GM23338 (cell line): Measurements from ENCODE around the gene NOSIP. TPM values are rescaled to one million over a fixed set of nuclear protein-coding genes. Genes with fewer than 3 reads are reported as not detected.

Source experiments
- ATAC-seq: fragments of 200-7000 bp; cut with Tn5 transposase; 3 replicates; pipeline ENCODE4 v1.9.1; 2020
- DNase-seq: peaks from one replicate; pipeline ENCODE4 v3.0.0-alpha.2; 2015; ENCODE audit warnings: low spot score
- H2AFZ ChIP-seq: fragments of 200-600 bp; sonication (generic); 2 replicates; pipeline ENCODE4 v1.8.0; 2016; ENCODE audit warnings: antibody characterized with exemption, mild to moderate bottlenecking, moderate library complexity
- H3F3A ChIP-seq: fragments of 200-600 bp; sonication (generic); replicated peaks from 2 replicates; pipeline ENCODE4 v1.8.0; 2017; ENCODE audit warnings: antibody characterized with exemption, mixed run types, low read depth
- H3K27ac ChIP-seq: fragments of 200-600 bp; sonication (generic); 2 replicates; pipeline ENCODE4 v1.6.1; 2016; ENCODE audit warnings: low read depth
- H3K27me3 ChIP-seq: fragments of 200-600 bp; sonication (generic); 2 replicates; pipeline ENCODE4 v1.8.0; 2016; ENCODE audit warnings: mild to moderate bottlenecking, mixed run types, moderate library complexity; ENCODE audit not compliant: insufficient read depth
- H3K36me3 ChIP-seq: fragments of 200-600 bp; sonication (generic); 2 replicates; pipeline ENCODE4 v1.8.0; 2016; ENCODE audit warnings: mild to moderate bottlenecking; ENCODE audit not compliant: insufficient read depth
- H3K4me1 ChIP-seq: fragments of 200-600 bp; sonication (generic); 2 replicates; pipeline ENCODE4 v1.8.0; 2016; ENCODE audit warnings: mild to moderate bottlenecking, moderate library complexity; ENCODE audit not compliant: insufficient read depth
- H3K4me2 ChIP-seq: fragments of 200-600 bp; sonication (generic); 2 replicates; pipeline ENCODE4 v1.7.1; 2017; ENCODE audit warnings: mixed run types
- H3K4me3 ChIP-seq: fragments of 200-600 bp; sonication (generic); 2 replicates; pipeline ENCODE4 v1.6.1; 2016; ENCODE audit warnings: mixed run types
- H3K79me2 ChIP-seq: fragments of 200-600 bp; sonication (generic); replicated peaks from 2 replicates; pipeline ENCODE4 v1.8.0; 2017; ENCODE audit warnings: mild to moderate bottlenecking; ENCODE audit not compliant: insufficient read depth
- H3K9me2 ChIP-seq: fragments of 200-600 bp; sonication (generic); 2 replicates; pipeline ENCODE4 v1.8.0; 2017; ENCODE audit not compliant: insufficient read depth
- H4K20me1 ChIP-seq: fragments of 200-600 bp; sonication (generic); replicated peaks from 2 replicates; pipeline ENCODE4 v1.8.0; 2017; ENCODE audit warnings: mild to moderate bottlenecking; ENCODE audit not compliant: insufficient read depth
- H3K27ac Mint-ChIP-seq: 2 replicates; pipeline ENCODE4 v1.8.0; 2020; ENCODE audit warnings: inconsistent platforms, mild to moderate bottlenecking, moderate library complexity, mixed read lengths
- H3K27me3 Mint-ChIP-seq: 3 replicates; pipeline ENCODE4 v1.8.0; 2022; ENCODE audit warnings: low read depth, mild to moderate bottlenecking, moderate library complexity, mixed read lengths, inconsistent platforms; ENCODE audit not compliant: insufficient read depth, poor library complexity
- H3K36me3 Mint-ChIP-seq: 3 replicates; pipeline ENCODE4 v1.8.0; 2021; ENCODE audit warnings: low read depth, mild to moderate bottlenecking, inconsistent platforms, moderate library complexity, mixed read lengths
- H3K4me1 Mint-ChIP-seq: 3 replicates; pipeline ENCODE4 v1.8.0; 2020; ENCODE audit warnings: mild to moderate bottlenecking, inconsistent platforms, mixed read lengths
- H3K4me3 Mint-ChIP-seq: 3 replicates; pipeline ENCODE4 v1.8.0; 2021; ENCODE audit warnings: moderate library complexity, mild to moderate bottlenecking, inconsistent platforms, mixed read lengths
- H3K9me3 Mint-ChIP-seq: 3 replicates; pipeline ENCODE4 v1.8.0; 2020; ENCODE audit warnings: moderate library complexity, mild to moderate bottlenecking, inconsistent platforms, mixed read lengths
- CREB1 ChIP-seq: fragments of 250-450 bp; sonication (Bioruptor Pico); IDR thresholded peaks from 2 replicates; pipeline ENCODE4 v1.5.0; 2020; ENCODE audit warnings: low read depth, mild to moderate bottlenecking, moderate library complexity
- CTCF ChIP-seq, 2 experiments: fragments of 200-600 bp in 1 of 2; sonication (generic) in 1 of 2; conservative IDR thresholded peaks; 2 replicates each; pipeline versions ENCODE4 v1.5.1 to v1.6.1; 2016 to 2017; ENCODE audit warnings: antibody characterized with exemption in 2 of 2, low read depth in 2 of 2, mild to moderate bottlenecking in 2 of 2, moderate library complexity in 1 of 2
- EZH2 ChIP-seq: fragments of 200-600 bp; sonication (generic); IDR thresholded peaks from one replicate; pipeline ENCODE4 v1.8.0; 2017; ENCODE audit warnings: antibody characterized with exemption, mild to moderate bottlenecking, low read depth; ENCODE audit not compliant: unreplicated experiment
- EZH2phosphoT487 ChIP-seq: fragments of 200-600 bp; sonication (generic); IDR thresholded peaks from one replicate; pipeline ENCODE4 v1.8.1; 2018; ENCODE audit warnings: antibody characterized with exemption; ENCODE audit not compliant: unreplicated experiment
- NANOG ChIP-seq: IDR thresholded peaks from 2 replicates; pipeline ENCODE4 v1.6.1; 2016; ENCODE audit warnings: antibody characterized with exemption, borderline replicate concordance
- POLR2AphosphoS5 ChIP-seq: IDR thresholded peaks from 2 replicates; pipeline ENCODE4 v1.6.1; 2016; ENCODE audit warnings: antibody characterized with exemption, low read depth
- REST ChIP-seq: IDR thresholded peaks from one replicate; pipeline ENCODE4 v1.6.1; 2018; ENCODE audit warnings: antibody characterized with exemption; ENCODE audit not compliant: unreplicated experiment
- STAT1 ChIP-seq: IDR thresholded peaks from one replicate; pipeline ENCODE4 v1.6.1; 2016; ENCODE audit warnings: antibody characterized with exemption; ENCODE audit not compliant: unreplicated experiment
- ZNF114 ChIP-seq: fragments of 250-450 bp; sonication (Bioruptor Pico); IDR thresholded peaks from 2 replicates; pipeline ENCODE4 v1.5.0; 2020; ENCODE audit warnings: mild to moderate bottlenecking, moderate library complexity
- ZNF331 ChIP-seq: fragments of 250-450 bp; sonication (Bioruptor Pico); IDR thresholded peaks from 2 replicates; pipeline ENCODE4 v1.5.0; 2020; ENCODE audit warnings: low read depth, mild to moderate bottlenecking, moderate library complexity
- polyA plus RNA-seq: library from polyadenylated mRNA; unstranded; fragments of >200 nt; fragmentation: Nextera tagmentation; extraction: Ambion mirVana; gene quantifications from 2 replicates; pipeline ENCODE4 v1.2.1, GENCODE V29; 2016
- total RNA-seq: library from RNA; depleted of rRNA; stranded (reverse); fragments of >200 nt; shearing (Covaris generic); gene quantifications from 2 replicates; pipeline ENCODE4 v1.2.3, GENCODE V29; 2014

Gene NOSIP
- total and polyA plus RNA-seq, 2 experiments from 2014 or later = 88.5 to 143 TPM

GRCh38 chr19:49594993-49595818 lies 14.8 kb upstream of the NOSIP start:
- peaks cover 30% of the 10 kb centered on the region for H3F3A ChIP-seq
- no peak overlapping the region for H2AFZ ChIP-seq
- no peaks in the 10 kb centered on the region for H3K27me3 ChIP-seq
- peaks cover 20% of the 10 kb centered on the region for H3K36me3 ChIP-seq
- peaks cover 64% of the 10 kb centered on the region for H3K79me2 ChIP-seq
- no peaks in the 10 kb centered on the region for H3K9me2 ChIP-seq
- peaks cover 5% of the 10 kb centered on the region; the same call in 1 of the 2 replicates for H3K4me1 ChIP-seq
- no peak overlapping the region for H3K4me3 ChIP-seq
- H3K9me3 Mint-ChIP-seq = no peaks in the 10 kb centered on the region; the same call in 2 of the 3 replicates
- peaks cover 32% of the 10 kb centered on the region for H3K27me3 Mint-ChIP-seq
- no peak for DNase-seq
- no peak overlapping the region for H3K27ac Mint-ChIP-seq
- H3K4me1 Mint-ChIP-seq = peaks cover 9% of the 10 kb centered on the region
- no peak overlapping the region for H3K4me3 Mint-ChIP-seq
- no peak overlapping the region for H3K4me2 ChIP-seq
- ATAC-seq = no peak
- H3K27ac ChIP-seq = no peak overlapping the region
- peaks cover 54% of the 10 kb centered on the region for H3K36me3 Mint-ChIP-seq
- TF ChIP-seq REST = no peak
- TF ChIP-seq EZH2 = no peak
- TF ChIP-seq POLR2AphosphoS5 = no peak
- no peak for TF ChIP-seq ZNF114 (CRISPR knock-in tag)
- TF ChIP-seq CTCF (conservative IDR thresholded peaks at IDR 0.05; ENCODE audit: low read depth in 2 of 2) = no peak
- TF ChIP-seq ZNF331 (CRISPR knock-in tag) = no peak
- no peak for TF ChIP-seq EZH2phosphoT487
- no peak for TF ChIP-seq STAT1
- TF ChIP-seq CREB1 (CRISPR knock-in tag) = no peak
- no peak for TF ChIP-seq NANOG
- H4K20me1 ChIP-seq = peaks cover 7% of the 10 kb centered on the region
